ENCODE measurements around the gene SH3PXD2A.

Gene SH3PXD2A

DNA sequence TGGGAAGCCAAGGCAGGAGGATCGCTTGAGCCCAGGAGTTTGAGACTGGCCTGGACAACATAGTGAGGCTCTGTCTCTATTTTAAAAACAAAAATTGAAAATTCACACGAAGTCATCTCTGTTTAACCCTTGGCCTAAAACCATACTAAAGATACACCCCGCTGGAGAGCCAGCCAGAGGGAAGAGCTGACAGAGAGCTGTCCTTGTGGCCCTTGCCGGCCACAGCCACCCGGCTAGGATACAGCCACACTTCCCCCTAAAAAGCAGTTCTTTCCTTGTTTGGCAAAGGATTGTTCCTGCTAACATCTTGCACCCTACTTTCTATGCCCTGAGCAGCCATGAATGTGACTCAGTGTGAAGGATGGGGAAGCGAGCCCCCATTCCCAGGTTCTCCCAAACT lies 49.6 kb downstream of the SH3PXD2A start:
- DNase-seq, result no peak

DNA sequence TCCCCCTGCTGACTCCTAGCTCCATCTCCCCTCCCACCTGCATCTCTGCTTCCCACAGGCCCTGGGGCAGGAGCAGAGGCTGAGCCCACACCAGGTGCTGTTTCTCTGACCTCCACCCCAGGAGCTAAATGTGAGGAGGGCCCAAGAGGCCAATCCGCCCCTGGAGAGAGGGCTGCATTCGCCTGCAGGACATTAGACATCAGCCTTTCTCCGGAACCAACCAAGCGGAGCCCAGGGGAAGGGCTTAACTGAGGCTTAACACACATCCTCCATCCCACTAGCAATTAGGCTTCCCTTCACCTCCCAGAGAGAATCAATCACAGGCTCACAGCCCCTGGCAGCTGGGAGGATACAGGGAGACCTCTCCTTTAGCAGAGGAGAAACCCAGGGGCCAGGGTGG lies 50.5 kb downstream of the SH3PXD2A start:
- no peak for DNase-seq

DNA sequence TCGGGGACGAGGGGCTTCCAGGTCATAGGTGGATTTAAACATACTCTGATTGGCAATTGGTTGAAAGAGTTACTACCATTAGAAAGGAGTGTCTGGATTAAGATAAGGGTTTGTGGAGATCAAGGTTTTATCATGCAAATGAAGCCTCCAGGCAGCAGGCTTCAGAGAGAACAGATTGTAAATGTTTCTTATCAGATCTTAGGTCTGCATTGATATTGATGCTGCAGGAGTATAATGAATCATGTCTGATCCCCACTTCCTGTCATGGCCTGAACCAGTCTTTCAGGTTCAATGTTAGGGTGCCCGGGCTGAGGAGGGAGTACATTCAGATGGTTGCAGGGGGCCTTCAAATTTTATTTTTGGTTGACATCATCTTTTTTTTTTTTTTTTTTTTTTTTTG lies 51.4 kb downstream of the SH3PXD2A start:
- peak; percentile 12 for DNase-seq

DNA sequence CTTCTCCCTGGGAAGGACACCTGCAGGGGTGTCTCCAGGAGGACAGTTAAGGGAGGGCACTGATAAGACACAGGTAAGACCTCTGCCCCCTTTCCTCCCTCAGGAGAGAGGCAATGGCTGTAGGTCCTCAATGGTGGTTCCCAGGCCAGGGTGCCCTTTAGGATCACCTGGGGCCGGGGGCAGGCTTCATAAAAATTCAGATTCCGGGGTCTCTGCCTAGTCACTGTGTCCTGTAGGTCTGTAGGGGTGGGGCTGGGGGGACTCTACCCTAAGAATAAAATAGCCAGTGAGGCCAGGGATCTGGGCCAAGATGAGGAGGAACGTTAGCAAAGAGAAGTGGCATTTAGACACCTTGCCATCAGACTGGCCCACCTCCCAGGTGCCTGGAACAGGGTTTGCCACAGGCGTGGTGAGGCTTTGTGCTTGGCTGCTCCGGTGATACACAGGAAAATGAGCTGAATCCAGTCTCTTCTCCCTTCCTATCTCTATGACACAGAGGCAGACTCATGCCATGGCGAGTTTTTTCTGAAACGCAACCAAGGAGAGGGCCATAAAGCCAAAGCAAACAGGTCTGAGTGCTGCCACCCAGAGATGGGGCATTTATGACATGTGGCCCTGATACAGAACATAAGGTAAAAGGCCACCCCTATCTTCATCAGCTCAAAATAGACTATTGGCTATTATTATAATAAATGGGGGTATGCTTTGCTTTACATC lies 52.6 kb downstream of the SH3PXD2A start:
- no peak for DNase-seq

DNA sequence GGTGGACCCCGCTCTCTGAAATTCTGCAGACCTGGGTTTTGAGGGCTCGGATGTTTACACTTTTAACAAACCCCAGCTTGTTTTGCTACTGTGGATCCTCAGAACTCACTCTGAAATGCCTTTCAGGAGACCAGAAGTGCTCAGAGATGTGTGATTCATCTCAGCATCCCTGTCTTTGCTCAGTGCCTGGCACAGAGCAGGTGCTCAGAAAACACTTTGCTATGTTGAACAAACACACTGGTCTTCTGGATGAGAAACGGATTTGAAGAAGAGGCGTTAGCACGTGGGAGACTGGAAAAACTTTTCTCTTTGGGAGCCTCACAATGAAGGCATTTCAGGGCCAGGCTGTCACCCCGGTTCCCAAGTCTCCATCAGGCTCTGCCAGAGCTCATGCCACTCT lies 53.3 kb downstream of the SH3PXD2A start:
- no peak for DNase-seq

DNA sequence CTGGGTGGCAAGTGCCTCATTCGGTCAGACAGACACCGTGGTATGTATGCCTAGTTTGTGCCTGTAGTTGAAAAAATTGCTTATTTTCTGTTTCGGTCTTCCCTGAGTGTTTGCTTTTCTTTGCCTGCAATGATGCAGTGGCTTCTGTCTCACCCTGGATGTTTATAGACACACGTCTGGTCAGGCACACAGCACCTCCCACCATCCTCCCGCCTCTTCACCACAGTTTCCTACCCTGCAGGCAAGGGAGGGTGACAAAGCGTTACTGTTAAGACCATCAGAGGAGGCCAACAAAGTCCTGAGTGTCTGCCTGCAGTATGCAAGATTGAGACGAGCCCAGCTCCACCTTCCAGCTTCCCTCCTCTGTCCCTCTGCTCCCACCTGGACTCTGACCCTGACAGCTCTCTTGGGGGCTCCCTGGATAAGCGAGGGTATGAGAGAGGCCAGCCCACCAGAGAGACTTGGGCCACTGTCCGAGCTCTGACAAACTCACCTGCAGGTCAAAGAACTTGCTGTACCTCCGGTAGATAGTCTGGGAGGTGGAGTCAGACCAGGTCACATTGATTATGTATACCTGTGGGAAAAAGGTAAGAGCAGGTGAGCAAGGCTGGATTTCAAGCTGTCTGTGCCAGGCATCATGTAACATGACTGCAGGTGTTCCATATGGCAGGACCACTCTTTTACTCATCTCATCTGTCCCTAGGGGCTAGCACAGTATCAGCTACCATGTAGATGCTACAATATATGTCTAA lies 54.4 kb downstream of the SH3PXD2A start:
- peak; percentile 49 for DNase-seq

DNA sequence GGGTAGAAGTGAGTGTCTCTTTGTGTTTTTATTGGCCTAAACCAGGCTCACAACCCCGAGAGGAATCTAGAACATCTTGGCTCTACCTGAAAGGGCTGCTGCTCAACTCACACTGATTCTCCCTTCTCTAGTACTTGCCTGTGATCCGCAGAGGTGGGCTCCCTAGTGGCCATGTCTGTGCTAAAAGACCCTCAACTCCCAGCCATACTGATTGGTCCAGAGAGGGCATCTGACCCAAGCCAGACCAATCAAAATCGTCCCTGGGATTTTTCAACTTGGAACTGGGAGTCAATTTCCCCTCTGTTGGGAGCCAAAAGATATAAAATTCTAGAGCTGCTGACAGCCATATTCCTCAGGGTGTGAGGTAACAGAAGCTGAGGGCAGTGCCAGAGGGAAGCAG lies 55.3 kb downstream of the SH3PXD2A start:
- DNase-seq, result no peak

DNA sequence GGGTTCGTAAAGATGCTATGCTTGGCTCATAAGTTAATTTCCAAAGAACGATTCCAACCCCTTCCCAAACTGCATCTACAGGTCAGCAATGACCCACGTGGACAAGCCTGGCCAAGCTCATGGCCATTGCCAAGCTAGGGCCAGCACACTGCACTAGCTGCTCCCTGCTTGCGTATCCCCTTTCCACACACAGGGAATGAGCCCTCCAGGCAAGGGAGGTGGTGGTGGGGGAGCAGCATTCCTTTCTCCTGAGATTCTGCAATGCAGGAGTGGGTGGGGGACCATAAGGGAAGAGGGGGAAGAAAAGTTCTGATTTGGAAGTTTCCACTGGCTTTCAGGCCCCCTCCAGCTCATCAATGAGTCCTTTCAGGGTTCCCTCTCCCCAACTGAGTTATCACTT lies 56.0 kb downstream of the SH3PXD2A start:
- DNase-seq, result no peak

DNA sequence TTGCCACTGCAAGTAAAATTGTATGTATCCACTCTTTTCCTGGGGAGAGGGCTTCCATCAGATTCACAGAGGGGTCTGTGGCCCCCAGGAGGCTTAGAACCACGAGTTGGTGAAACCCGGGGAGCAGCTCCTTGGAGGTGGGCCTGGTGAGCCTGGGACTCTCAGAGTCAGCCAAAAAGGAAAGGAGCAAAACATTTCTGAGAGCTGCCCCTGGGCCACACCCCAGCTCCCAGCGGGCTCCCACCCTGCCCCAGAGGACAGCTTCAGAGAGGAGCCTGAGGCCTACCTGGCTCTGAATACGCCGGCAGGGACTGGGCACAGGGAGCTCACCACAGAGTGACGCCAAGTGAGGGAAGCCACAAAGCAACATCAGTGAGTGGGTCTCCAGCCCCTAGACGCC lies 56.9 kb downstream of the SH3PXD2A start:
- no peak for DNase-seq

DNA sequence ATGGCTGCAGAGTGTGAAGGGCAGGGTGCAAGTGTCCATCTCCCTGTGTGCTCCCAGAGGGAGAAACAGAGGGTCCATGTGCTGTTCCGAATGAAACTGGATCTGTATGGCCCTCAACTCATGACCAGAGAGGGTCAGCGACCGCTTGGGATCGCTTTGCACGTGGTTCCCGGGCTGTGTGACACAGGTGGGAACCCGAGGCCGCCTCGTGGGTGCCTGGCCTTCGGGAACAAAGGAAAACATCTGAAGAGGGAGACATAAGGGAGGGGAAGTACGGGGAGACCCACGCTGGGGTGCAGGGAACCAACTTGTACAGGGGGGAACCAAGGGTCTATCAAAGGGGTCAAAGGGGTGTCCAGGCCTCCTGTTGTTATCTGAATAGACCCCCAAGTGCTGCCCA lies 57.5 kb downstream of the SH3PXD2A start:
- DNase-seq, result no peak

DNA sequence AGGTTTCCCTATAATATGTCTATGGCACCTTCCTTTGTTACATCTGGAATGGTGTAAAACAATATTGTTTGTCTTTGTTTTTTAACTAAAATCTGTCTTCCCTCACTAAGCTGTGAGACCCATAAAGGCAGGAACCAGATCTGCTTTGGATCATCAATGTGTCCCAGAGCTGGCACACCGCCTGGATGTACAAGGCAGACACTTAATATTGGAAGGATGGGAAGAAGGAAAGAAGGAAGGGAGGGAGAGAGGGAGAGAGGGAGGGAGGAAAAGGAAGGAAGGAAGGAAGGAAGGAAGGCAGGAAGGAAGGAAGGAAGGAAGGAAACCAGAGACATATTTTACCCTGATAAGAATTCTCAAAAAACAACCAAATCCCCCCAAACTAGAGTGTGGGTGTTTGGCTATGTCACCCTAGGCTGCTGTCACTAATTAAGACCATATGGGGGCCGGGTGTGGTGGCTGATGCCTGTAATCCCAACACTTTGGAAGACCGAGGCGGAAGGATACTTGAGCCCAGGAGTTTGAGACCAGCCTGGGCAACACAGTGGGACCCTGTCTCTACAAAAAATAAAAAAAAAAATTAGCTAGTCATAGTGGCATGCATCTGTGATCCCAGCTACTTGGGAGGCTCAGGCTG lies 59.6 kb downstream of the SH3PXD2A start:
- no peak for DNase-seq

DNA sequence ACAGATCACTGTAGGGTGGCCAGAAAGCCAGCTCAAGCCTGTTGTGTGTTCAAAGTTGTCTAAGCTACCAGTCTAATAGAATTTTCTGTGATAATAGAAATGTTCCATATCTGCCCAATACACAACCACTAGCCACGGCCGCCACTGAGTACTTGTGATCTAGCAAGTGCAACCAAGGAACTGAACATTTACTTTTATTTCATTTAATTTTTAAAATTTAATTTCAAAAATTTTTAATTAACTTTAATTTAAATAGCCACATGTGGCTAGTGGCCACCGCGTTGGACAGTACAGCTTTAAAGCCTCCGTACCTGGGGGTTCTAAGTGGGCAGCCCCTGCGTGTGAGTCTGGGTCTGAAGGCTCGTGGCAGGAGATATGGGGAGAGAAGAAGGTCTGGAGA lies 60.4 kb downstream of the SH3PXD2A start:
- DNase-seq, result no peak

DNA sequence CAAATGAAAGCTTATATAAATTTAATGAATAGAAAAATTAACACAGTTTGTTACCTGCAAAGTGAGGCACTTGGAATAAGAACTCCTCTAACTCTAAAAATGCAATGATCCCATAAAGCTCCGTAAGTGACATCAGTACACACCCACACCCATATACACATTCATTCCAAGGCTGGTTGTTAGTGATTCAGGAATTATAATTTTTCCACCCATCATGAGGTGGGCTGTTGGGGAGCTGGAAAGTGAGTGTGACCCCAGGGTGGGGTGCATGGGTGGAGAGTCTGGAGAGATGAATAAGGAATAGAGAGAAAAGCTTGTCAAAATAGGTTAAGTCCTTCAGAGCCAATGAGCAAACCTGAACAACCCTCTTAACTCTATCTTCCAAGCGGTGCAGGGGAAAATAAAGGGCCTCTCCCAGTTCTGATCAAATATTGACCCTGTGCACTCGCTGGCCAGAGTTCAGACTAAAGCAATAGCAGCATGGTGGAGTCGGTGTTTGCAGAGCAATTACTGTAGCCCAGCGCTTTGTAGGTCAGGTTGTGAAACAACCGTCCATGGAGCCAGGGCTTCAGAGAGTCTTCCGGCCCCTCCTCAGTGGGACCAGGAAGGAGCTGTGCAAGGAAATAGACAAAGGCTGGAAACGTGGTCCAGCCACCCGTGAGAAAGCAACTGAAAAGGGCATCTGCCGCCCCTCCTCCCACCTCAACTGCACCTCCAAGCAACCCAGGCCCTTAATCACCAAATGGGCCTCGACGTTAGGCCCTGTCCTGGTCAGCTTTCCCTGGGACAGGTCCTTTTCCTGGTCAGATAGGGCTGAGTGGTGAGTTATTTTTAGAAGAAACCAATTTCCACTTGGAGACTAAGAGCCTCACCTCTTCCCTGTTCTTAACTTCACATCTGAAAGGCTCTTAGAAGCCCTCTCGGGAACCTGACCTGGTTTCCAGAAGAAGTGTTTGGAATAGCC lies 61.2 kb downstream of the SH3PXD2A start:
- DNase-seq, result no peak

DNA sequence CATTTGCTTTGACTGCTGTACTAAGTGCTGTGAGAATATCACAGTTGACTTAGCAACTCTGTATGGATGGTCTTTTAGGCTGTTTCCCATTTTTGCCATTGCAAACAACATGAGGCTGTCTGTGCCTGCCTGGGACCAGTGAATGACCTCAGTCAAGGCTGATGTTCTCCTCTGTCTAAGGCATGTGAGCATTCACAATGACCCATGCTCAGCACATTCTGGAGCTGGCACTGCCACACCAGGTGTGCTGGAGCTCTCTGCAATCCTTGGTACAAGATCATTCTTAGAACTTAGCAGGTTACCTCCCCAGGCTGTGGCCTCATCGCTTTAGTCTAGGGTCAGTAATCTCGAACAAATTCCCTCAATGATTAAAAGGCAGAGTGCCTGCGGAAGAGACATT lies 61.9 kb downstream of the SH3PXD2A start:
- no peak for DNase-seq

DNA sequence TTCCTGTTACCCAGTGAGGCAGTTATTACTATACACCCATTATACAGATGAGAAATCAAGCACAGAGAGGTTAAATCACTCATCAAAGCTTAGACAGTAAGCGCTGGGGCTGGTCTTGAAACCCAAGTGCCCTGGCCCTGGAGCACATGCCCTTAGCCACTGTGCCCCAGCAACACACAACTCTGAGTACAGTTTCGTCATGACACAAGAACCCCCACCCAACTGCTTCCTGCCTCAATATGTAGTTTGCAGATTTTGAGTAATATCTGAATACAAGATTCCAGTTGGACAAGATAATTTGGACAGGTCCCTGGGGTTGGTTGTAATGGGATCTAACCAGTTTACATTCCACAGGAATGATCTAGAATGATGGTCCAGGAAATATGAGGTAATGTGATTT lies 62.8 kb downstream of the SH3PXD2A start:
- no peak for DNase-seq

DNA sequence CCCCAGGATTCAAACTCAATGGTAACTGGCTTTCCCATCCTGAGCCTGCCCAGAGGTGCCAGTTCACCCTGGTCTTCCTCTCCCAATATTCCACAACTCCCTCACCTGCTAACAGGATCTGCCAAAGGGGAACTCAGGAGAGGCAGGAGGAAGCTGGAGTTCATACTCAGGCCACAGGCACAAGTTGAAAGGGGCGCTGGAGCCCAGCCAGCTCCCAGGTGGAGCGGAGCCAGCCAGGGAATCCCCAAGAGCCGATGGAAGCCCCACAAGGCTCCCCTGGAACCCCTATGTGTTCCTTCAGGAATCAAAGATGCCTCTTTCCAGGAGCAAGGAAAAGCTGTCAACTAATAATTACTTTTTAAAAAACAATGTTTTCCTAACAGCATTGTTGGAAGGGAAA lies 63.5 kb downstream of the SH3PXD2A start:
- no peak for DNase-seq

DNA sequence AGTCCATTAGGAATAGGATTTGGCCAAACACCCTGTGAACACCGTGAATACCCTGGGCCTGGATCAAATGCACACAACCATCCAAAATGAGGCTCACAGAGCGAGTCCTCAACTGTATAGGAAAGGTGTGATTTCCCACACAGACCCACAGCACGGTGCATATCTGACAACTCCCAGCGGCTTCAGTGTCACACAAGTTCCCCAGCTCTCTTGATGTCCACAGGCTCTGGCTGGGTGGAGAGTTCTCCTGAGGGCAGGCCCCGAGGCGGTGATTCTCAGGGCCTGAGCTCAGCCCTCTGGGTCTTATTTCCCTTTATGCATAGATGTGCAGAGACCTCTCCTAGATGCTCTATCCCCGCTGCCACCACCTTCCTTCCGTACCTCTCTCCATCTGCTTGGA lies 64.1 kb downstream of the SH3PXD2A start:
- no peak for DNase-seq

DNA sequence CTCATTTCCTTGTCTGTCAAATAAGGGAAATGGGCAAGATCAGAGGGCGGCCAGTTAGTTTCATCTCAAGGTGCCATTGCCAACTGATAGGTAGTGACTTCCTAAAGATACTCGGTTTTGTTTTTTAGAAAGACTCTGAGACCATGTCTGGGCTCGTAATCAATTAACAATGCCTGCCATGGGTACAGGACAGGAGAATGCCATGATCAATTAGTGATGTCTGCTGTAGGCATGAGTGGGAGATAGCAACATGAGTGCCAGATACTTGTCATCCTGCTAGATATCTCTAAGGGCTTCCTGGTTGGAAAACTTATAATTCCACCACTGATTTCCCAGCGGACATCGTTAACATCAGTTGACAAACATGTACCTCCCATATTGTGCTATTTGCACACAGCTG lies 64.8 kb downstream of the SH3PXD2A start:
- no peak for DNase-seq

DNA sequence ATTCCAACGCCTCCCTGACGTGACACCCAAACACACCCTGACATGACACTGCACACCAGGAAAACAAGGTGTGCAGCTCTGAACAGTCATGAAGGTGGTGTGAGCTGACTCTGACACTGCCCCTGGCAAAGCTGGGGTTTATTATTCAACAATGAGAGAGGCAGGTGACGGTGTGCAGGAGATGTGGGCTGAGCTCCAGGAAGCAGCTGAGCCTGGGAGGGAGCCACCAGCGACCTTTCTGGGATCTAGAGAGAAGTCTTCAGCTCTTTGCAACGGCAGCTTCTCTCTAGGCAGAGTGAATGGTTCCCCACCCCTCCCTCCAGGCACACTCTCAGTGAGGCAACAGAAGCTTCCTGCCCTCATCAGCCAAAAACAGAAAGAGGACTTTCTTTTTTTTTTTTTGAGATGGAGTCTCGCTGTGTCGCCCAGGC lies 65.6 kb downstream of the SH3PXD2A start:
- DNase-seq, result no peak

DNA sequence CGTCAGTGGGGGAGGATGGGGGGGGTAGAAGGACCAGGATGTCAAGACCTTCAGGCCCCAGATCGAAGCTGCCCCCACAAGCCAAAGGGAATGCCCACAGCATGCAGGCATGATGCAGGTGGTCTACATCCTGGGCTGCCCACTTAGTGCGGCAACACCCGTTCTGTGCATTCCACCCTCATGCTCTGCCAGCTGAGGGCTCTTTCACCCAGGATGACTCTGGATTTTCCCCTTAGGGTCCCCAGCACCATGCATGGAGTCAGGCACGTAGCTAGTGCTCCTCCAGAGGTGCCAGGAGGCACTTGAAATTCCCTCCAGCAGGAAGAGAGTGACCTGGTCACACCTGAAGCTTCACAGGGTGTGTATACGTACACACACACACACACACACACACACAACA lies 66.2 kb downstream of the SH3PXD2A start:
- no peak for DNase-seq

DNA sequence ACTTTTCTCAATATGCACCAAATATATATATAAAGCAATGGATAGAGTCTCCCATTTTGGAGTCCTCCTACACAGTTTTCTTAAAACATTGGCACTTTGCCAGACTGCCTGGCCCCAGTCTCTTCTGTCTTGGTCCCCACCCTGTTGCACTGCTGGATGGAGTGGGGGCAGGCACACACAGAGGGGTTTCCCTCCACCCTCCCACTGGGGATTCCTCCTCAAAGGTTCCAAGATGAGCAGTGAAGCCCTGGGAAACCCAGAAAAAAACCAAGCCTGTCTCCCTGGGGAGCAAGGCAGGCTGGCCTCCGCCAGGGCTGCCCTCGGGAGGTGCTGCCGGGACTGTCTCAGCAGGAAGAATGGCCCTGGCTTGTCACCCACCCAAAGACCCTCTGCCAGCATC lies 68.0 kb downstream of the SH3PXD2A start:
- no peak for DNase-seq

DNA sequence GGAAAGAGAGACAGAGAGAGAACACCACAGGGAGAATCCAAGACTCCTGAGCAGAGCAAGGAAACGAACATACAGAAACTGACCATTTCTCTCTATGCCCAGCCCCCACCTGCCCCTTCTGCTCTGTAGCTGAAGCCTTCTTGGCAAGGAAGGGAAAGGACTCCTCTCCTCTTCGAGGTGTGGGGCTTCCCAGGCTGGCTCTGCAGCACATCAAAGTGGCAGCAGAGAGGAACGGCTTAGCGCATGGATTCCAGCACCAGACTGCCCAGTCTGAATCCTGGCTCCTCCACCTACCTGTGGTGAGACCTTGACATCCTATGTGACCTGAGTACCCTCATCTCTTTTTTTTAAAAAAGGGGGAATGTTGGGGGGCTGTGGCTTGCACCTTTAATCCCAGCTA lies 69.4 kb downstream of the SH3PXD2A start:
- DNase-seq, result no peak
